Aorta (tissue), 5 donors: Measurements from ENCODE around the gene TMEM132E. TPM values are rescaled to one million over a fixed set of nuclear protein-coding genes. Genes with fewer than 3 reads are reported as not detected.

Experiments used
- ATAC-seq: fragments of 200-7000 bp; cut with Tn5 transposase; one replicate; pipeline ENCODE4 v1.9.1; 2022; ENCODE audit warnings: moderate library complexity; ENCODE audit not compliant: low FRiP score
- DNase-seq, 2 donors: peaks; one replicate each; pipeline ENCODE4 v3.0.0-alpha.2; 2020
- H3K27ac ChIP-seq, 2 donors: one replicate each; pipeline ENCODE4 v1.5.1; 2013; ENCODE audit warnings: low read length in 2 of 2, mild to moderate bottlenecking in 2 of 2, moderate library complexity in 2 of 2, control low read depth in 1 of 2, inconsistent platforms in 1 of 2, low read depth in 1 of 2
- H3K27me3 ChIP-seq, 2 donors: one replicate each; pipeline ENCODE4 v1.6.1; 2013; ENCODE audit warnings: control low read depth in 1 of 2, low read length in 1 of 2, mild to moderate bottlenecking in 1 of 2, moderate library complexity in 1 of 2; ENCODE audit not compliant: insufficient read depth in 2 of 2, control insufficient read depth in 1 of 2
- H3K36me3 ChIP-seq, 2 donors: one replicate each; pipeline ENCODE4 v1.6.1; 2013; ENCODE audit warnings: control low read depth in 1 of 2, low read length in 1 of 2, mild to moderate bottlenecking in 1 of 2; ENCODE audit not compliant: insufficient read depth in 2 of 2, control insufficient read depth in 1 of 2
- H3K4me1 ChIP-seq, 2 donors: one replicate each; pipeline ENCODE4 v1.6.1; 2013; ENCODE audit warnings: low read length in 2 of 2, control low read depth in 1 of 2, mild to moderate bottlenecking in 1 of 2, moderate library complexity in 1 of 2; ENCODE audit not compliant: insufficient read depth in 2 of 2, control insufficient read depth in 1 of 2
- H3K4me3 ChIP-seq, 2 donors: one replicate each; pipeline ENCODE4 v1.5.1; 2013; ENCODE audit warnings: low read length in 2 of 2, control low read depth in 1 of 2, mild to moderate bottlenecking in 1 of 2
- H3K9me3 ChIP-seq: one replicate; pipeline ENCODE4 v1.6.1; 2013; ENCODE audit warnings: mild to moderate bottlenecking, low read length; ENCODE audit not compliant: control insufficient read depth
- WGBS, 2 donors: extraction: QIAGEN DNeasy Blood & Tissue Kit; methylation state at CpG; one replicate each; pipeline ENCODE4 v1.1.7; 2013; 5-methylcytosine and 5-hydroxymethylcytosine counted together
- intact Hi-C, 2 donors: fragments of 100-400 bp; cut with DNase I; formaldehyde crosslinking; loops; one replicate each; pipeline versions ENCODE4 v1.14.2 to v1.15.0; 2022
- polyA plus RNA-seq, 2 donors: library from polyadenylated mRNA; stranded (reverse); fragments of 200-250 nt; gene quantifications; one replicate each; pipeline ENCODE4 v1.2.3, GENCODE V29; 2013
- total RNA-seq, 2 donors: library from RNA; stranded (reverse); fragmentation: NEBNext Ultra II Directional; extraction: Animal tissue kit (Norgen Biotek cat#: 25700); gene quantifications; one replicate each; pipeline ENCODE4 v1.2.1, GENCODE V29; 2021
- donor health status: healthy with polysubstance abuse.
- donor health status: Bipolar disorder and iron deficiency.
- donor health status: DM: no; HTN: no; CAD: no.
- donor health status: DM: no; HTN: no; CAD: no.
- donor health status: DM: yes; HTN: yes; CAD: no.

Gene TMEM132E
- total and polyA plus RNA-seq, 4 donors: 0.15 to 0.36 (median 0.27) TPM

DNA sequence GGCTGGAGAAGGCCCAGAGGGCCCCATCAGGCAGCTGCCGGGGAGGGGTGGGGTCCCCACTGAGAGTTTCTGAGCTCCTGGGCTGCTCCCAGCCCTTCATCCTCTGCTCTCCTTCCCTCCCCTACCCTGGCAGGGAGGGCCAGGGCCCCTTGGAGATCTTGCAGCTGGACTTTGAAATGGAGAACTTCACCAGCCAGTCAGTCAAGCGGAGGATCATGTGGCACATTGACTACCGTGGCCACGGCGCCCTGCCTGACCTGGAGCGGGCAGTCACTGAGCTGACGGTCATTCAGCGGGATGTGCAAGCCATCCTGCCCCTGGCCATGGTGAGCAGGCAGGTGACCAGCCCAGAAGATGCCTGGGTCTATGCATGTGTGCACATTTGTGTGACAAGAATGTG, 49.5 kb downstream of the TMEM132E start:
- H3K4me3 ChIP-seq: no peak overlapping the region
- H3K4me1 ChIP-seq: no peaks in the 10 kb centered on the region
- intact Hi-C loops: no loop called here
- no peak overlapping the region for H3K27ac ChIP-seq
- H3K27me3 ChIP-seq: no peaks in the 10 kb centered on the region
- WGBS, 2 donors: 85 to 87% methylated on average over 8 of the region's 8 CpGs
- ATAC-seq (no peak), DNase-seq (no peak)
- H3K36me3 ChIP-seq: no peaks in the 10 kb centered on the region
- H3K9me3 ChIP-seq: no peaks in the 10 kb centered on the region

DNA sequence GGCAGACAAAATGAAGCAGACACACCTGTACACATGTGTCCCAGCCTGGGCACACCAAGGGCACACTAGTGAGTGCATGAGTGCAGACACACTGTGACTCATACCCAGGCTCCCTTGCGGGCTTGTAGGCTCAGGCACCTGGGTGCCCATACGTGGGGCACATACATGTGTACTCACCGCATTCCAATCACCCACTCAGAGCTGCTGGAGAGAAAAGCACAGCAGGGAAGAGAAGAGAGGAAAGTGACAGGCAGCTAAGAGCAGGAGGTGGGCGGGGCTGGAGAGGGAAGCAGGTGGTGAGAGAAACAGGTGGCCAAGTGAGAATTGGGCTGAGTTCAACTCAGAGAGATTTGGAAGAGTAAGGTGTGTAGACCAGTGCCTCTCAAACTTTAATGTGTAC, 54.0 kb downstream of the TMEM132E start:
- H3K27me3 ChIP-seq: no peaks in the 10 kb centered on the region
- peak in 1 of 2 donors; percentile 42 for DNase-seq
- no peak overlapping the region for H3K4me3 ChIP-seq
- ATAC-seq: no peak
- H3K27ac ChIP-seq: no peak overlapping the region
- intact Hi-C loops: loop anchor here (10.0 kb wide), 2 partner anchors 89 to 209 kb away; no protein-coding TSS in a partner anchor
- no peaks in the 10 kb centered on the region for H3K9me3 ChIP-seq
- H3K36me3 ChIP-seq: no peaks in the 10 kb centered on the region
- 29 to 37% methylated on average over 4 of the region's 4 CpGs for WGBS, 2 donors
- H3K4me1 ChIP-seq: no peaks in the 10 kb centered on the region

DNA sequence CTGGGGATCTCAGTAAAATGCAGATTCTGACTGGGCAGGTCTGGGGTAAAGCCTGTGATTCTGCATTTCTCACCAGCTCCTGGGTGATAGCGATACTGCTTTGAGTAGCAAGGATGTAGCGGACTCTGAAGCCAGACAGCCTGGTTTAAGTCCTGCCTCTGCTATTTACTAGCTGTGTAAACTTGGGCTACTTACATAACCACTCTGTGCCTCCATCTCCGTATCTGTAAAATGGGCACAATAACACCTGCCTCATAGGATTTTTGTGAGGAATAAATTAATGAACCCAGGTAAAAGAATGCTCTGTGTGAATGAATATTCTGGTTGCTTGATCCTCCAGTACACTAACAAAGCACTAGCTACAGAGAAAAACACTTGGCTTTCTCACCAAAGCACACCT, 54.4 kb downstream of the TMEM132E start:
- no peaks in the 10 kb centered on the region for H3K27me3 ChIP-seq
- no peaks in the 10 kb centered on the region for H3K9me3 ChIP-seq
- no peak for DNase-seq
- H3K4me1 ChIP-seq: no peaks in the 10 kb centered on the region
- no peak overlapping the region for H3K27ac ChIP-seq
- intact Hi-C loops: loop anchor here (10.0 kb wide), 2 partner anchors 89 to 209 kb away; no protein-coding TSS in a partner anchor
- WGBS, 2 donors: 88 to 92% methylated on average over 3 of the region's 3 CpGs
- no peak overlapping the region for H3K4me3 ChIP-seq
- H3K36me3 ChIP-seq: no peaks in the 10 kb centered on the region
- no peak for ATAC-seq

DNA sequence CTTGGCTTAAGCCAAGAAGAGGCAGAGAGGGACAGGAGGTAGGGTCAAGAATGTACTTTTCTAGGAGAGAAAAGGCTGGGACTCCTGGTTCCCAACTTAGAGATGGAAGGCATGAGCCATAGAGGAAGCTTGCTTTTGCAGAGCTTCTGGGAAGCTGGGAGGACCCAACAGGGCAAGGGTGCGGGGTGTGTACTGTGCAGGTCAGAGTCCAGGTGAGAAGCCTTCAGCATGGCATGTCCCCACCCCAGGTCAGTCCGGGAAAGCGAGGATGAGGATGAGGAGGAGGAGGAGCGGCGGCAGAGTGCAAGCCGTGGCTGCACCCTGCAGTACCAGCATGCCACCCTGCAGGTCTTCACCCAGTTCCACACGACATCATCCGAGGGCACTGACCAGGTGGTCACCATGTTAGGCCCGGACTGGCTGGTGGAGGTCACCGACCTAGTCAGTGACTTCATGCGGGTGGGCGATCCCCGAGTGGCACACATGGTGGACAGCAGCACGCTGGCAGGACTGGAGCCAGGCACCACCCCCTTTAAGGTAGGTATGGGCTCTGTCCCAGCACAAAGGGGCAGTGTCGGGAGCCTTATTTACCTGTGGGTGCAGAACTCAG, 55.3 kb downstream of the TMEM132E start:
- WGBS, 2 donors: 76 to 87% methylated on average over 15 of the region's 15 CpGs
- H3K9me3 ChIP-seq: no peaks in the 10 kb centered on the region
- DNase-seq: peak in 1 of 2 donors; percentile 51
- intact Hi-C loops: loop anchor here (10.0 kb wide), 2 partner anchors 90 to 210 kb away; no protein-coding TSS in a partner anchor
- ATAC-seq: no peak
- no peaks in the 10 kb centered on the region for H3K27me3 ChIP-seq
- H3K4me3 ChIP-seq: no peak overlapping the region
- H3K36me3 ChIP-seq: no peaks in the 10 kb centered on the region
- H3K4me1 ChIP-seq: no peaks in the 10 kb centered on the region
- H3K27ac ChIP-seq: no peak overlapping the region

DNA sequence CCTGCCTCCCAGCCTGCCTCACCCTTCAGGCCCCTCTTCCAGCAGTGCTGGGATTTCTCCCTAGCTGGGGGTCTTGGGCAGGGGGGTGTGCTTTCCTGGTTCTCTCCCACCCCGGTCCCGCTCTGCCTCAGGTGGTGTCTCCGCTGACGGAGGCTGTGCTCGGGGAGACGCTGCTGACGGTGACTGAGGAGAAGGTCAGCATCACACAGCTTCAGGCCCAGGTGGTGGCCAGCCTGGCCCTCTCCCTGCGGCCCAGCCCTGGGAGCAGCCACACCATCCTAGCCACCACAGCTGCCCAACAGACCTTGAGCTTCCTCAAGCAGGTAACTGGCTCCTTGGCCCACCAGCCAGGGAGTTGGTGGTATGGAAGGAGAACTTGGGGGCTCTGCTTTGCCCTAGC, 56.5 kb downstream of the TMEM132E start:
- WGBS, 2 donors: 83 to 86% methylated on average over 7 to 8 of the region's 8 CpGs
- no peaks in the 10 kb centered on the region for H3K36me3 ChIP-seq
- ATAC-seq (no peak), DNase-seq (no peak)
- H3K4me3 ChIP-seq: no peak overlapping the region
- intact Hi-C loops: loop anchor here (10.0 kb wide), 2 partner anchors 91 to 211 kb away; no protein-coding TSS in a partner anchor
- H3K9me3 ChIP-seq: no peaks in the 10 kb centered on the region
- H3K27ac ChIP-seq: no peak overlapping the region
- H3K27me3 ChIP-seq: no peaks in the 10 kb centered on the region
- H3K4me1 ChIP-seq: no peaks in the 10 kb centered on the region

DNA sequence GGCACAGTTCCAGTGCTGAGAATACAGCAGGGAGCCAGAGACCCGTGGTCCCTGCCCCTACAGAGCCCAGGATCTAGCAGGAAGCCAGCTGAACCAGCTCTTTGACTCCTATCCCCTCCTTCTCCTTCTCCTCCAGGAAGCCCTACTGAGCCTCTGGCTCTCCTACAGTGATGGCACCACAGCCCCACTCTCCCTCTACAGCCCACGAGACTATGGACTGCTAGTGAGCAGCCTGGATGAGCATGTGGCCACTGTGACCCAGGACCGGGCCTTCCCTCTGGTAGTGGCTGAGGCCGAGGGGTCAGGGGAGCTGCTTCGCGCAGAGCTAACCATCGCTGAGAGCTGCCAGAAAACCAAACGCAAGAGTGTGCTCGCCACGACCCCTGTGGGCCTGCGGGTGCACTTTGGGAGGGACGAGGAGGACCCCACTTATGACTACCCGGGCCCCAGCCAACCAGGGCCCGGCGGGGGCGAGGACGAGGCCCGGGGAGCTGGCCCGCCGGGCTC, 57.7 kb downstream of the TMEM132E start:
- Histone ChIP-seq H3K9me3 (no peaks in the 10 kb centered on the region), H3K27ac (no peak overlapping the region), H3K36me3 (no peaks in the 10 kb centered on the region), H3K4me1 (no peaks in the 10 kb centered on the region), H3K4me3 (no peak overlapping the region), H3K27me3 (no peaks in the 10 kb centered on the region)
- intact Hi-C loops: loop anchor here (10.0 kb wide), 2 partner anchors 92 to 212 kb away; no protein-coding TSS in a partner anchor
- WGBS, 2 donors: 53 to 54% methylated on average over 20 of the region's 20 CpGs
- no peak for ATAC-seq
- peak in 1 of 2 donors; percentile 63 for DNase-seq

DNA sequence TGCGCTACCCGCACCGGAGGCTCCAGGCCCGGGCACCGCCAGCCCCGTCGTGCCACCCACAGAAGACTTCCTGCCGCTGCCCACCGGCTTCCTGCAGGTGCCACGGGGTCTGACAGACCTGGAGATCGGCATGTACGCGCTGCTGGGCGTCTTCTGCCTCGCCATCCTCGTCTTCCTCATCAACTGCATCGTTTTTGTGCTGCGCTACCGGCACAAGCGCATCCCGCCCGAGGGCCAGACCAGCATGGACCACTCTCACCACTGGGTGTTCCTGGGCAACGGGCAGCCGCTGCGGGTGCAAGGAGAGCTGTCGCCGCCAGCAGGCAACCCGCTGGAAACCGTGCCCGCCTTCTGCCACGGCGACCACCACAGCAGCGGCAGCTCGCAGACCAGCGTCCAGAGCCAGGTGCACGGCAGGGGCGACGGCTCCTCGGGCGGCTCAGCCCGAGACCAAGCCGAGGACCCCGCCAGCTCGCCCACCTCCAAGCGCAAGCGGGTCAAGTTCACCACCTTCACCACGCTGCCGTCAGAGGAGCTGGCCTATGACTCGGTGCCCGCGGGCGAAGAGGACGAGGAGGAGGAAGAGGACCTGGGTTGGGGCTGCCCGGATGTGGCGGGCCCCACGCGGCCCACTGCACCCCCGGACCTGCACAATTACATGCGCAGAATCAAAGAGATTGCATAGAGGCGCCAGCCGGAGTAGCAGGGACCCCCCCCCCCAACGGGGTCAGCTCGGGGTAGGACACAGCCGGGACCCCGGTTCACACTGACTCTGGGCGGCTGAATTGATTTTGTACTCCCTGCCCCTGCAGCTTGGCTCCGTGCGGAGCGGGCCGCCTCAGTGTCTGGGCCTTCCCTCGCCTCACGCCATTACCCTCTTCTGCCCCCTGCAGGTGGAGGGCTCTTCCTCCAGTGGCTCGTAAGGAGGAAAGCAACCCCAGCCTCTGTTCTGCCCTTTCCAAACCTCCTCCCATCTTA, 58.5 kb downstream of the TMEM132E start:
- ATAC-seq (peak; percentile 76), DNase-seq (peak; percentile 83 to 89)
- no peak overlapping the region for H3K4me3 ChIP-seq
- H3K4me1 ChIP-seq: no peaks in the 10 kb centered on the region
- intact Hi-C loops: loop anchor here (2.0 to 10.0 kb wide), 3 partner anchors 93 to 219 kb away; no protein-coding TSS in a partner anchor
- H3K27me3 ChIP-seq: no peaks in the 10 kb centered on the region
- no peak overlapping the region for H3K27ac ChIP-seq
- no peaks in the 10 kb centered on the region for H3K36me3 ChIP-seq
- 11 to 12% methylated on average over 63 to 73 of the region's 73 CpGs for whole genome bisulfite sequencing, 2 donors
- no peaks in the 10 kb centered on the region for H3K9me3 ChIP-seq

DNA sequence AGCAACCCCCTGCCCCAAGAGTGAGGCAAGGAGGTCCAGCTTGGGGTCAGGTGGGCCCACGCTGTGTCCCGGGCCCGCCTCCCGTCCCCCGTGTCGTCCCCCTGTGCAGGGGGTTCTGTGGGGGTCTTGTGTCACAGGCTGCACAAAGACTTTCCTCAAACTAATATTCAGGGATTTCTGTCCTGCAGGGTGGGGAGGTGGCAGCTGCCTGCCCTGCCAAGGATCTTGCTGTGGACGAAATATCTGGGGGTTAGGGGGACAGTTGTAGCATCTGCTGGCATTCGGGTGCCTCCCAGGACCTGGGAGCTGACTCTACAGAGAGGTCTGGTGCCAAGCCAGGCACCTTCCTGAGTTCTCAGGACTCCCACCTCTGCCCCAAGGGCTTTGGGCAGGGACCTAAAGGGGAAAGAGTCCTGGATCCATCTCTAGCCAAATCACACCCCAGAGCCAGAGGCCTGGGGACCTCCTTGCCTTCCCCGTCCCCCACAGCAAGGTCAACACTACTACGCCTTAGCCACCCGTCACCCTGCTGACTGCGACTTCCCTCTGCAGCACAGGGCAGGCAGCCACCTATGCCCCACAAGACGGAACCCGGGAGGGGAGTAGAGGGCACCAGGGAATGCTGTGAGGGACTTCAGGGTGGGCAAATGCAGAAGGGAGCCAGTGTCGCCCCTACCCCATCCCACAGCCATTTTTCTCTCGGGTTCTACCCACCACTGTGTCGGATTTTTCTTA, 59.3 kb downstream of the TMEM132E start:
- Histone ChIP-seq H3K27ac (no peak overlapping the region), H3K36me3 (no peaks in the 10 kb centered on the region), H3K9me3 (no peaks in the 10 kb centered on the region), H3K27me3 (no peaks in the 10 kb centered on the region), H3K4me1 (no peaks in the 10 kb centered on the region), H3K4me3 (no peak overlapping the region)
- WGBS, 2 donors: 38 to 44% methylated on average over 16 to 17 of the region's 17 CpGs
- DNase-seq (peak in 1 of 2 donors; percentile 39), ATAC-seq (no peak)
- intact Hi-C loops: loop anchor here (2.0 to 10.0 kb wide), 3 partner anchors 94 to 220 kb away; no protein-coding TSS in a partner anchor
